B cell (primary cell): ENCODE data around the gene VPS33A. TPM values are rescaled to one million over a fixed set of nuclear protein-coding genes. Genes with fewer than 3 reads are reported as not detected.

Experiments
- ATAC-seq: fragments of 200-7000 bp; cut with Tn5 transposase; one replicate; pipeline ENCODE4 v1.10.0; 2021; ENCODE audit warnings: low read depth, mild to moderate bottlenecking, moderate number of reproducible peaks, moderate library complexity
- CTCF ChIA-PET: fragments of 350-600 bp; sonication (Branson Sonifier 250); formaldehyde crosslinking; loops from one replicate; lab custom pipeline; 2021; ENCODE audit warnings: antibody characterized with exemption, inconsistent platforms; lab: Charles Lee
- POLR2A ChIA-PET: fragments of 350-600 bp; sonication (Branson Sonifier 250); formaldehyde crosslinking; loops from one replicate; lab custom pipeline; 2021; ENCODE audit warnings: antibody characterized with exemption; lab: Charles Lee
- DNase-seq: peaks from one replicate; pipeline ENCODE4 v3.0.0; 2013
- H2AFZ ChIP-seq: 2 replicates; pipeline ENCODE4 v1.6.1; 2012; ENCODE audit warnings: mild to moderate bottlenecking, low read depth, low read length; ENCODE audit not compliant: insufficient read depth, poor library complexity, severe bottlenecking
- H3K27ac ChIP-seq, 2 donors: 1 replicate in 1 of 2; 2 replicates in 1 of 2; pipeline ENCODE4 v1.5.1; 2012 to 2013; ENCODE audit warnings: low read length in 2 of 2, mild to moderate bottlenecking in 2 of 2, moderate library complexity in 1 of 2
- H3K27me3 ChIP-seq, 4 experiments: fragments of 200-600 bp in 1 of 4; sonication (generic) in 1 of 4; replicated peaks in 1 of 4; 1 replicate in 2 of 4; 2 replicates in 2 of 4; pipeline versions ENCODE4 v1.6.1 to v1.7.0; 2013 to 2016; ENCODE audit warnings: low read length in 3 of 4, mild to moderate bottlenecking in 2 of 4, mixed read lengths in 1 of 4, moderate library complexity in 1 of 4; ENCODE audit not compliant: insufficient read depth in 4 of 4, control insufficient read depth in 3 of 4; ENCODE audit errors: control extremely low read depth in 1 of 4
- H3K36me3 ChIP-seq, 2 experiments: replicated peaks in 1 of 2; 1 replicate in 1 of 2; 2 replicates in 1 of 2; pipeline versions ENCODE4 v1.6.1 to v1.7.1; 2013; ENCODE audit warnings: low read length in 1 of 2; ENCODE audit not compliant: insufficient read depth in 2 of 2, control insufficient read depth in 1 of 2; ENCODE audit errors: control extremely low read depth in 1 of 2, extremely low read depth in 1 of 2
- H3K4me1 ChIP-seq, 2 donors: fragments of 200-600 bp in 1 of 2; sonication (generic) in 1 of 2; 1 replicate in 1 of 2; 2 replicates in 1 of 2; pipeline versions ENCODE4 v1.5.1 to v1.6.1; 2013 to 2017; ENCODE audit warnings: low read length in 2 of 2; ENCODE audit not compliant: control insufficient read depth in 2 of 2, insufficient read depth in 2 of 2
- H3K4me2 ChIP-seq: replicated peaks from 2 replicates; pipeline ENCODE3; 2012; ENCODE audit warnings: mild to moderate bottlenecking, low read depth, low read length; ENCODE audit not compliant: poor library complexity, severe bottlenecking
- H3K4me3 ChIP-seq, 5 experiments: fragments of 200-600 bp in 1 of 5; sonication (generic) in 1 of 5; 1 replicate in 3 of 5; 2 replicates in 2 of 5; pipeline versions ENCODE4 v1.5.1 to v1.7.0; 2011 to 2016; ENCODE audit warnings: low read length in 4 of 5, mild to moderate bottlenecking in 4 of 5, low read depth in 2 of 5, control low read depth in 1 of 5, moderate library complexity in 1 of 5; ENCODE audit not compliant: insufficient read depth in 1 of 5; ENCODE audit errors: control extremely low read depth in 1 of 5, extremely low read depth in 1 of 5
- H3K79me2 ChIP-seq: fragments of 200-600 bp; sonication (generic); one replicate; pipeline ENCODE4 v1.6.0; 2016; ENCODE audit warnings: low read length; ENCODE audit not compliant: control insufficient read depth, insufficient read depth
- H3K9ac ChIP-seq: fragments of 200-600 bp; sonication (generic); 2 replicates; pipeline ENCODE4 v1.6.1; 2017; ENCODE audit warnings: mild to moderate bottlenecking, low read length, moderate library complexity
- H3K9me3 ChIP-seq, 3 donors: one replicate each; pipeline versions ENCODE4 v1.6.1 to v1.7.1; 2013; ENCODE audit warnings: low read length in 2 of 3; ENCODE audit not compliant: control insufficient read depth in 2 of 3, insufficient read depth in 1 of 3; ENCODE audit errors: control extremely low read depth in 1 of 3
- H4K20me1 ChIP-seq: 2 replicates; pipeline ENCODE4 v1.6.0; 2012; ENCODE audit warnings: mild to moderate bottlenecking, low read length; ENCODE audit not compliant: insufficient read depth, control insufficient read depth, poor library complexity, severe bottlenecking
- H3K27ac Mint-ChIP-seq: one replicate; pipeline ENCODE4 v1.8.0; 2021; ENCODE audit warnings: mixed read lengths
- H3K27me3 Mint-ChIP-seq: one replicate; pipeline ENCODE4 v1.8.0; 2021; ENCODE audit warnings: mixed read lengths
- H3K4me1 Mint-ChIP-seq: one replicate; pipeline ENCODE4 v1.8.0; 2021; ENCODE audit warnings: mixed read lengths
- H3K4me3 Mint-ChIP-seq: one replicate; pipeline ENCODE4 v1.8.0; 2021; ENCODE audit warnings: mixed read lengths
- H3K9me3 Mint-ChIP-seq: one replicate; pipeline ENCODE4 v1.8.0; 2022; ENCODE audit warnings: mixed read lengths; ENCODE audit not compliant: insufficient read depth
- EZH2 ChIP-seq: IDR thresholded peaks from 2 replicates; pipeline ENCODE4 v1.6.1; 2012; ENCODE audit warnings: borderline replicate concordance, low read depth, mild to moderate bottlenecking, moderate library complexity, low read length; ENCODE audit not compliant: insufficient read depth, poor library complexity, severe bottlenecking
- WGBS: methylation state at CpG from one replicate; pipeline ENCODE4 v1.1.5; 2013; ENCODE audit warnings: missing lambda C conversion rate; ENCODE audit not compliant: insufficient coverage; 5-methylcytosine and 5-hydroxymethylcytosine counted together
- intact Hi-C: fragments of 100-400 bp; cut with micrococcal nuclease; formaldehyde crosslinking; loops from one replicate; pipeline ENCODE4 v1.10.0; 2022
- polyA plus RNA-seq: library from polyadenylated mRNA; depleted of rRNA; stranded (reverse); fragments of >200 nt; gene quantifications from 2 replicates; pipeline ENCODE4 v1.2.3, GENCODE V29; 2012
- total RNA-seq, 2 donors: library from RNA; stranded (reverse); fragments of 120-200 nt in 1 of 2; gene quantifications; 1 replicate in 1 of 2; 2 replicates in 1 of 2; pipeline versions ENCODE4 v1.2.3 to v1.2.4, GENCODE V29; 2013 to 2022
- TF ChIP-seq, protein P1 (sequence below): fragments of 200-600 bp; IDR thresholded peaks from one replicate; pipeline ENCODE4 v1.8.0; 2022; ENCODE audit warnings: antibody characterized with exemption, mild to moderate bottlenecking

Gene VPS33A
- total and polyA plus RNA-seq, 2 donors (not counting 1 experiment from before 2014, with no cell fraction given), result 11.1 to 34.9 TPM

DNA sequence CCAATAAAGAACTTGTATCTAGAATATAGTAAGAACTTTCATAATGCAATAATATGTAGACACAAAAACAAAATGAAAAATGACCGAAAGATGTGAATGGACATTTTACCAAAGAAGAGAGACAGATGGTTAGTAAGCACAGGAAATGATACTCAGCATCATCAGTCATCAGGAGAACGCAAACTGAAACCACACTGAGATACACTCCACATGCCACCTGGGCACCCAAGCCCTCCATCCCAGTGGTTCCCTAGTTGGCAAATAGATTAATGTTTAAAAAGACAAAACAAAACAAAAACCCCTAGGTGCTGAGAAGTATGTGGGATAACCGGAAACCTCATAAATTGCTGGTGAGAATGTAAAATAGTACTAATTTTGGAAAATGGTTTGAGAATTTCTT lies 26.8 kb upstream of the VPS33A start:
- DNase-seq (no peak), ATAC-seq (no peak)
- H3K4me3 ChIP-seq, result no peak overlapping the region
- no peaks in the 10 kb centered on the region for H3K4me1 Mint-ChIP-seq
- H3K4me3 Mint-ChIP-seq, result no peak overlapping the region
- no peak overlapping the region for H3K4me2 ChIP-seq
- no peaks in the 10 kb centered on the region for H3K27me3 Mint-ChIP-seq
- no peaks in the 10 kb centered on the region for H3K9me3 ChIP-seq
- CTCF ChIA-PET, result no interaction called here
- TF ChIP-seq, protein P1, sequence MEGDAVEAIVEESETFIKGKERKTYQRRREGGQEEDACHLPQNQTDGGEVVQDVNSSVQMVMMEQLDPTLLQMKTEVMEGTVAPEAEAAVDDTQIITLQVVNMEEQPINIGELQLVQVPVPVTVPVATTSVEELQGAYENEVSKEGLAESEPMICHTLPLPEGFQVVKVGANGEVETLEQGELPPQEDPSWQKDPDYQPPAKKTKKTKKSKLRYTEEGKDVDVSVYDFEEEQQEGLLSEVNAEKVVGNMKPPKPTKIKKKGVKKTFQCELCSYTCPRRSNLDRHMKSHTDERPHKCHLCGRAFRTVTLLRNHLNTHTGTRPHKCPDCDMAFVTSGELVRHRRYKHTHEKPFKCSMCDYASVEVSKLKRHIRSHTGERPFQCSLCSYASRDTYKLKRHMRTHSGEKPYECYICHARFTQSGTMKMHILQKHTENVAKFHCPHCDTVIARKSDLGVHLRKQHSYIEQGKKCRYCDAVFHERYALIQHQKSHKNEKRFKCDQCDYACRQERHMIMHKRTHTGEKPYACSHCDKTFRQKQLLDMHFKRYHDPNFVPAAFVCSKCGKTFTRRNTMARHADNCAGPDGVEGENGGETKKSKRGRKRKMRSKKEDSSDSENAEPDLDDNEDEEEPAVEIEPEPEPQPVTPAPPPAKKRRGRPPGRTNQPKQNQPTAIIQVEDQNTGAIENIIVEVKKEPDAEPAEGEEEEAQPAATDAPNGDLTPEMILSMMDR, result no peak
- no peak for TF ChIP-seq EZH2
- no peak overlapping the region for H3K27ac ChIP-seq
- intact Hi-C loops, result no loop called here
- WGBS, result no CpG with 5 or more reads among the region's 3 CpGs
- H4K20me1 ChIP-seq, result no peaks in the 10 kb centered on the region
- H3K27ac Mint-ChIP-seq, result no peak overlapping the region
- H3K9ac ChIP-seq, result no peak overlapping the region
- H3K27me3 ChIP-seq, result no peaks in the 10 kb centered on the region
- no peaks in the 10 kb centered on the region for H3K4me1 ChIP-seq
- no peak overlapping the region for H2AFZ ChIP-seq
- H3K79me2 ChIP-seq, result no peaks in the 10 kb centered on the region
- peaks cover 8 to 14% of the 10 kb centered on the region in 2 experiments for H3K36me3 ChIP-seq
- H3K9me3 Mint-ChIP-seq, result no peaks in the 10 kb centered on the region
- POLR2A ChIA-PET, result no interaction called here

DNA sequence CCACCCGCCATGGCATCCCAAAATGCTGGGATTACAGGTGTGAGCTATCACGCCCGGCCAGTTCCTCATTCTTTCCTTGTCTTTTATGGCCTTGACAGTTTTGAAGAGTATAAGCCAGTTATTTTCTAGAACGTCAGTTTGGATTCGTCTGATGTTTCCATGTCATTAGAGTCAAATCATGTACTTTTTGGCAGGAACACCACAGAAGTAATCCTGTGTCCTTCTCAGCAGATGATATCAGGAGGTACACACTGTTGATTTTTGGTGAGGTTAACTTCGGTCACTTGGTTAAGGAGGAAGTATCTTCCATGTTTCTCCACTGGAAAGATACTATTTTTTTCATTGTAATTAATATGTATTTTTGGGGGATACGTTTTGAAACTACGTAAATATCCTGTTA lies 25.1 kb upstream of the VPS33A start:
- CTCF ChIA-PET, result no interaction called here
- no peaks in the 10 kb centered on the region for H3K27me3 ChIP-seq
- DNase-seq, result no peak
- no peak overlapping the region for H3K27ac ChIP-seq
- H3K27me3 Mint-ChIP-seq, result no peaks in the 10 kb centered on the region
- no peak overlapping the region for H3K27ac Mint-ChIP-seq
- no peaks in the 10 kb centered on the region for H3K4me1 Mint-ChIP-seq
- no peak for ATAC-seq
- intact Hi-C loops, result no loop called here
- H3K4me1 ChIP-seq, result no peaks in the 10 kb centered on the region
- no peaks in the 10 kb centered on the region for H3K9me3 Mint-ChIP-seq
- no peaks in the 10 kb centered on the region for H3K79me2 ChIP-seq
- H3K9me3 ChIP-seq, result no peaks in the 10 kb centered on the region
- TF ChIP-seq EZH2, result no peak
- H4K20me1 ChIP-seq, result no peaks in the 10 kb centered on the region
- H3K4me3 Mint-ChIP-seq, result no peak overlapping the region
- H3K4me2 ChIP-seq, result no peak overlapping the region
- H2AFZ ChIP-seq, result no peak overlapping the region
- H3K36me3 ChIP-seq, result peaks cover 8 to 9% of the 10 kb centered on the region in 2 experiments
- H3K9ac ChIP-seq, result no peak overlapping the region
- POLR2A ChIA-PET, result no interaction called here
- WGBS, result 94% methylated on average over 5 of the region's 8 CpGs
- H3K4me3 ChIP-seq, result no peak overlapping the region
